Activated naive CD4-positive, alpha-beta T cell treated with anti-CD3 and anti-CD28 coated beads for 36 hours (primary cell): Measurements from ENCODE around the gene WDR83. TPM values are rescaled to one million over a fixed set of nuclear protein-coding genes. Genes with fewer than 3 reads are reported as not detected.

Source experiments
- CTCF ChIA-PET: fragments of 350-600 bp; sonication (Branson Sonifier 250); formaldehyde crosslinking; loops from one replicate; lab custom pipeline; 2021; ENCODE audit warnings: antibody characterized with exemption; lab: Charles Lee
- DNase-seq: peaks from one replicate; pipeline ENCODE4 v3.0.0-alpha.2; 2020
- H3K27ac Mint-ChIP-seq: one replicate; pipeline ENCODE4 v1.8.0; 2021; ENCODE audit warnings: mild to moderate bottlenecking, mixed read lengths
- H3K27me3 Mint-ChIP-seq: one replicate; pipeline ENCODE4 v1.8.0; 2021; ENCODE audit warnings: low read depth, mixed read lengths
- H3K36me3 Mint-ChIP-seq: one replicate; pipeline ENCODE4 v1.8.0; 2021; ENCODE audit warnings: low read depth, mixed read lengths
- H3K4me1 Mint-ChIP-seq: one replicate; pipeline ENCODE4 v1.8.0; 2021; ENCODE audit warnings: low read depth, mixed read lengths
- H3K4me3 Mint-ChIP-seq: one replicate; pipeline ENCODE4 v1.8.0; 2021; ENCODE audit warnings: mild to moderate bottlenecking, moderate library complexity, mixed read lengths
- H3K9me3 Mint-ChIP-seq: one replicate; pipeline ENCODE4 v1.8.0; 2021; ENCODE audit warnings: mixed read lengths
- intact Hi-C: fragments of 100-400 bp; cut with micrococcal nuclease; formaldehyde crosslinking; loops from one replicate; pipeline ENCODE4 v1.15.1; 2023
- total RNA-seq, 2 experiments: library from RNA; stranded (reverse); gene quantifications; one replicate each; pipeline ENCODE4 v1.2.3, GENCODE V29; 2021

WDR83 gene
- total RNA-seq, 2 experiments from 2014 or later = 14.9 to 16.2 TPM

- peak overlapping the region; percentile 79 for H3K4me3 Mint-ChIP-seq
- CTCF ChIA-PET = interaction anchor here (0.7 to 2.5 kb wide), 4 partner anchors 10 to 37 kb away, joined by 3 to 14 read pairs (median 8); no protein-coding TSS in a partner anchor
- DNase-seq = no peak
- intact Hi-C loops = no loop called here
- no peaks in the 10 kb centered on the region for H3K9me3 Mint-ChIP-seq
- peaks cover 37% of the 10 kb centered on the region for H3K36me3 Mint-ChIP-seq
- H3K27ac Mint-ChIP-seq = peak overlapping the region; percentile 78
- H3K27me3 Mint-ChIP-seq = no peaks in the 10 kb centered on the region
- H3K4me1 Mint-ChIP-seq = peaks cover 33% of the 10 kb centered on the region
Measured at GRCh38 chr19:12723381-12723640, 56.7 kb downstream of the WDR83 start.

GRCh38 chr19:12723641-12724426 is 57.2 kb downstream of the WDR83 start, which contains the start of gene TNPO2:
TSS of gene TNPO2 (minus strand) at chr19:12723932. CDS start at chr19:12720977, 2,955 bp downstream.
- CTCF ChIA-PET = interaction anchor here (0.7 to 2.5 kb wide), 6 partner anchors 9 to 84 kb away, joined by 3 to 14 read pairs (median 5); no protein-coding TSS in a partner anchor
- no peaks in the 10 kb centered on the region for H3K9me3 Mint-ChIP-seq
- intact Hi-C loops = loop anchor here (1.0 kb wide), 1 partner anchor 9 kb away; no protein-coding TSS in a partner anchor
- peaks cover 29% of the 10 kb centered on the region for H3K4me1 Mint-ChIP-seq
- peak; percentile 77 for DNase-seq
- peaks cover 35% of the 10 kb centered on the region for H3K36me3 Mint-ChIP-seq
- H3K27ac Mint-ChIP-seq = peak within 1 kb of the TSS; percentile 78
- peak within 1 kb of the TSS; percentile 79 for H3K4me3 Mint-ChIP-seq
- no peaks in the 10 kb centered on the region for H3K27me3 Mint-ChIP-seq

Other genes with a start within 250 kb of the WDR83 start
- gene ZNF443, start 225.8 kb upstream of the WDR83 start, total RNA-seq = 1 to 10 TPM; 3.7 to 4.1 TPM
- 1 to 10 TPM; 1.9 to 2.4 TPM for gene ZNF709, start 182.0 kb upstream of the WDR83 start, total RNA-seq
- gene ZNF564, start 115.3 kb upstream of the WDR83 start, total RNA-seq = 1 to 10 TPM; 5.6 to 5.7 TPM
- gene ZNF490, start 56.0 kb upstream of the WDR83 start, total RNA-seq = 1 to 10 TPM; 3.9 to 5.0 TPM
- 10 to 100 TPM; 11.2 to 11.9 TPM for gene ZNF791, start 55.9 kb upstream of the WDR83 start, total RNA-seq
- 100 to 1,000 TPM; 120 to 131 TPM for gene MAN2B1, start 65 bp upstream of the WDR83 start, total RNA-seq
- 100 to 1,000 TPM; 131 to 149 TPM for gene DHPS, start 15.1 kb downstream of the WDR83 start, total RNA-seq
- not detected for gene GNG14, start 21.2 kb downstream of the WDR83 start, total RNA-seq
- gene FBXW9, start 29.8 kb downstream of the WDR83 start, total RNA-seq = 1 to 10 TPM; 7.2 to 8.7 TPM
- 10 to 100 TPM; 80.7 to 81.1 TPM for gene TNPO2, start 57.1 kb downstream of the WDR83 start, total RNA-seq
- gene TRIR, start 67.9 kb downstream of the WDR83 start, total RNA-seq = 100 to 1,000 TPM; 119 to 126 TPM
- gene GET3, start 70.7 kb downstream of the WDR83 start, total RNA-seq = 10 to 100 TPM; 47.7 TPM
- not detected for gene BEST2, start 85.0 kb downstream of the WDR83 start, total RNA-seq
- 10 to 100 TPM; 14.0 to 14.9 TPM for gene HOOK2, start 108.7 kb downstream of the WDR83 start, total RNA-seq
- gene JUNB, start 124.7 kb downstream of the WDR83 start, total RNA-seq = 100 to 1,000 TPM; 292 to 296 TPM
- 100 to 1,000 TPM; 237 to 249 TPM for gene PRDX2, start 135.0 kb downstream of the WDR83 start, total RNA-seq
- gene THSD8, start 135.3 kb downstream of the WDR83 start, total RNA-seq = 10 to 100 TPM; 41.4 to 43.2 TPM
- gene RNASEH2A, start 139.8 kb downstream of the WDR83 start, total RNA-seq = 10 to 100 TPM; 54.8 to 55.6 TPM
- gene RTBDN, start 167.8 kb downstream of the WDR83 start, total RNA-seq = not detected
- 1 to 10 TPM; 1.2 to 1.5 TPM for gene MAST1, start 171.7 kb downstream of the WDR83 start, total RNA-seq
- 10 to 100 TPM; 30.9 to 31.6 TPM for gene DNASE2, start 214.6 kb downstream of the WDR83 start, total RNA-seq
- gene KLF1, start 220.4 kb downstream of the WDR83 start, total RNA-seq = under 1 TPM; 0.17 to 0.21 TPM
- gene GCDH, start 224.4 kb downstream of the WDR83 start, total RNA-seq = 10 to 100 TPM; 36.3 to 38.3 TPM